Naive B cell (primary cell): ENCODE results near the gene ZC3H6. TPM values are rescaled to one million over a fixed set of nuclear protein-coding genes. Genes with fewer than 3 reads are reported as not detected.

ENCODE experiments used
- ATAC-seq, 2 donors: fragments of 150-1000 bp; cut with Tn5 transposase; 2 replicates each; pipeline ENCODE4 v1.10.0; 2021; ENCODE audit warnings: low read depth in 2 of 2, mild to moderate bottlenecking in 2 of 2, moderate library complexity in 2 of 2
- DNase-seq: peaks from one replicate; pipeline ENCODE4 v3.0.0; 2022
- H3K27ac Mint-ChIP-seq, 6 donors: one replicate each; pipeline ENCODE4 v1.8.0; 2020 to 2022; ENCODE audit warnings: mild to moderate bottlenecking in 6 of 6, mixed read lengths in 6 of 6, moderate library complexity in 5 of 6, inconsistent platforms in 2 of 6
- H3K27me3 Mint-ChIP-seq, 3 donors: one replicate each; pipeline ENCODE4 v1.8.0; 2021 to 2022; ENCODE audit warnings: mixed read lengths in 3 of 3, mild to moderate bottlenecking in 1 of 3
- H3K36me3 Mint-ChIP-seq, 2 donors: one replicate each; pipeline ENCODE4 v1.8.0; 2020 to 2022; ENCODE audit warnings: mixed read lengths in 2 of 2, inconsistent platforms in 1 of 2, mild to moderate bottlenecking in 1 of 2
- H3K4me1 Mint-ChIP-seq, 3 donors: one replicate each; pipeline ENCODE4 v1.8.0; 2020 to 2022; ENCODE audit warnings: mixed read lengths in 3 of 3, inconsistent platforms in 1 of 3, mild to moderate bottlenecking in 1 of 3, moderate library complexity in 1 of 3
- H3K4me3 Mint-ChIP-seq, 8 donors: one replicate each; pipeline ENCODE4 v1.8.0; 2020 to 2022; ENCODE audit warnings: mild to moderate bottlenecking in 8 of 8, mixed read lengths in 8 of 8, moderate library complexity in 8 of 8, inconsistent platforms in 2 of 8
- H3K9me3 Mint-ChIP-seq, 7 donors: one replicate each; pipeline ENCODE4 v1.8.0; 2020 to 2022; ENCODE audit warnings: mixed read lengths in 7 of 7, mild to moderate bottlenecking in 5 of 7, inconsistent platforms in 2 of 7, moderate library complexity in 1 of 7
- polyA plus RNA-seq, 6 donors: library from polyadenylated mRNA; unstranded; fragments of 300-500 nt; fragmentation: Illumina TruSeq; gene quantifications; one replicate each; pipeline ENCODE4 v1.2.3, GENCODE V29; 2021; ENCODE audit warnings: low read depth in 6 of 6

The ZC3H6 gene
- polyA plus RNA-seq = 1 to 10 TPM in 5 of 6 donors, under 1 TPM in 1; 0.24 to 7.6 (median 6.7) TPM

GRCh38 chr2:112275311-112275886, at the start of gene ZC3H6:
Gene ZC3H6 (plus strand): TSS chr2:112275597. CDS start chr2:112275995, 398 bp downstream.
- H3K27me3 Mint-ChIP-seq = no peaks in the 10 kb centered on the region
- H3K9me3 Mint-ChIP-seq = no peaks in the 10 kb centered on the region
- ATAC-seq (peak; percentile 89 to 90), DNase-seq (peak; percentile 100)
- peaks cover 0 to 19% (median 5%) of the 10 kb centered on the region in 3 donors for H3K4me1 Mint-ChIP-seq
- peak within 1 kb of the TSS; percentile 98 to 100 (median 99) for H3K27ac Mint-ChIP-seq
- peak within 1 kb of the TSS; percentile 87 to 100 (median 96) for H3K4me3 Mint-ChIP-seq
- no peaks in the 10 kb centered on the region for H3K36me3 Mint-ChIP-seq

GRCh38 chr2:112229348-112229747, 46.0 kb upstream of the ZC3H6 start:
- Mint-ChIP-seq H3K9me3 (peaks cover 0 to 5% (median 0%) of the 10 kb centered on the region in 7 donors), H3K36me3 (peaks cover 21 to 31% of the 10 kb centered on the region in 2 donors), H3K4me3 (no peak overlapping the region), H3K27ac (peak overlapping the region in 1 of 6 donors; percentile 77), H3K4me1 (no peaks in the 10 kb centered on the region), H3K27me3 (no peaks in the 10 kb centered on the region)
- DNase-seq = no peak
- ATAC-seq = no peak

- no peak overlapping the region for H3K4me3 Mint-ChIP-seq
- H3K36me3 Mint-ChIP-seq = peaks cover 21 to 30% of the 10 kb centered on the region in 2 donors
Measured at GRCh38 chr2:112230371-112230770, 45.0 kb upstream of the ZC3H6 start.

GRCh38 chr2:112239862-112240261, 35.5 kb upstream of the ZC3H6 start:
- Mint-ChIP-seq H3K4me3 (no peak overlapping the region), H3K4me1 (no peaks in the 10 kb centered on the region), H3K9me3 (no peaks in the 10 kb centered on the region), H3K27ac (no peak overlapping the region), H3K27me3 (no peaks in the 10 kb centered on the region), H3K36me3 (peaks cover 0 to 8% of the 10 kb centered on the region in 2 donors)
- DNase-seq (no peak), ATAC-seq (no peak)

More at GRCh38 chr2:112230371-112230770, 45.0 kb upstream of the ZC3H6 start:
- DNase-seq (no peak), ATAC-seq (no peak)
- Mint-ChIP-seq H3K27ac (no peak overlapping the region), H3K4me1 (no peaks in the 10 kb centered on the region), H3K9me3 (peaks cover 0 to 5% (median 0%) of the 10 kb centered on the region in 7 donors), H3K27me3 (no peaks in the 10 kb centered on the region)

GRCh38 chr2:112242384-112242783, 33.0 kb upstream of the ZC3H6 start:
- no peaks in the 10 kb centered on the region for H3K4me1 Mint-ChIP-seq
- no peaks in the 10 kb centered on the region for H3K27me3 Mint-ChIP-seq
- H3K36me3 Mint-ChIP-seq = peaks cover 7 to 14% of the 10 kb centered on the region in 2 donors
- DNase-seq (no peak), ATAC-seq (no peak)
- H3K9me3 Mint-ChIP-seq = no peaks in the 10 kb centered on the region
- H3K4me3 Mint-ChIP-seq = no peak overlapping the region
- no peak overlapping the region for H3K27ac Mint-ChIP-seq

- H3K27ac Mint-ChIP-seq = no peak overlapping the region
- H3K9me3 Mint-ChIP-seq = no peaks in the 10 kb centered on the region
- no peak for ATAC-seq
- DNase-seq = no peak
- H3K4me3 Mint-ChIP-seq = no peak overlapping the region
- H3K36me3 Mint-ChIP-seq = peaks cover 7 to 9% of the 10 kb centered on the region in 2 donors
- H3K27me3 Mint-ChIP-seq = no peaks in the 10 kb centered on the region
- no peaks in the 10 kb centered on the region for H3K4me1 Mint-ChIP-seq
Measured at GRCh38 chr2:112243233-112243632, 32.2 kb upstream of the ZC3H6 start.

- H3K27me3 Mint-ChIP-seq = no peaks in the 10 kb centered on the region
- no peak overlapping the region for H3K4me3 Mint-ChIP-seq
- no peaks in the 10 kb centered on the region for H3K9me3 Mint-ChIP-seq
- H3K36me3 Mint-ChIP-seq = peaks cover 7 to 9% of the 10 kb centered on the region in 2 donors
- ATAC-seq = no peak
- no peak for DNase-seq
- H3K27ac Mint-ChIP-seq = no peak overlapping the region
- no peaks in the 10 kb centered on the region for H3K4me1 Mint-ChIP-seq
Measured at GRCh38 chr2:112244854-112245253, 30.5 kb upstream of the ZC3H6 start.

- no peak for ATAC-seq
- H3K9me3 Mint-ChIP-seq = no peaks in the 10 kb centered on the region
- H3K4me3 Mint-ChIP-seq = no peak overlapping the region
Measured at GRCh38 chr2:112251271-112251670, 24.1 kb upstream of the ZC3H6 start.

GRCh38 chr2:112253261-112253815, 22.1 kb upstream of the ZC3H6 start:
- peak overlapping the region in 5 of 8 donors; percentile 8 to 96 (median 90) for H3K4me3 Mint-ChIP-seq
- DNase-seq (no peak), ATAC-seq (no peak)
- H3K27me3 Mint-ChIP-seq = no peaks in the 10 kb centered on the region
- peaks cover 0 to 11% (median 11%) of the 10 kb centered on the region in 3 donors for H3K4me1 Mint-ChIP-seq
- no peaks in the 10 kb centered on the region for H3K9me3 Mint-ChIP-seq
- H3K27ac Mint-ChIP-seq = peak overlapping the region in 1 of 6 donors; percentile 12
- H3K36me3 Mint-ChIP-seq = no peaks in the 10 kb centered on the region

More at GRCh38 chr2:112251271-112251670, 24.1 kb upstream of the ZC3H6 start:
- peaks cover 0 to 11% (median 11%) of the 10 kb centered on the region in 3 donors for H3K4me1 Mint-ChIP-seq
- no peaks in the 10 kb centered on the region for H3K27me3 Mint-ChIP-seq
- DNase-seq = no peak
- no peak overlapping the region for H3K27ac Mint-ChIP-seq
- H3K36me3 Mint-ChIP-seq = peaks cover 4% of the 10 kb centered on the region in 2 donors

- H3K27ac Mint-ChIP-seq = peak within 1 kb of the TSS; percentile 84 to 98 (median 94)
- peak; percentile 90 to 91 for ATAC-seq
- H3K36me3 Mint-ChIP-seq = no peaks in the 10 kb centered on the region
- H3K27me3 Mint-ChIP-seq = no peaks in the 10 kb centered on the region
- peaks cover 6 to 15% (median 15%) of the 10 kb centered on the region in 3 donors for H3K4me1 Mint-ChIP-seq
- peak within 1 kb of the TSS; percentile 83 to 96 (median 91) for H3K4me3 Mint-ChIP-seq
- DNase-seq = peak; percentile 97
- H3K9me3 Mint-ChIP-seq = no peaks in the 10 kb centered on the region
Measured at GRCh38 chr2:112254466-112255240, 20.7 kb upstream of the ZC3H6 start, which contains the start of gene ZC3H8. Gene ZC3H8 (minus strand): TSS chr2:112255042. CDS start chr2:112254981, 61 bp downstream.

GRCh38 chr2:112255875-112256274, 19.5 kb upstream of the ZC3H6 start:
- DNase-seq = no peak
- peak overlapping the region in 3 of 8 donors; percentile 52 to 92 (median 90) for H3K4me3 Mint-ChIP-seq
- ATAC-seq = no peak
- H3K27me3 Mint-ChIP-seq = no peaks in the 10 kb centered on the region
- H3K9me3 Mint-ChIP-seq = peaks cover 0 to 2% (median 0%) of the 10 kb centered on the region in 7 donors
- no peaks in the 10 kb centered on the region for H3K36me3 Mint-ChIP-seq
- no peak overlapping the region for H3K27ac Mint-ChIP-seq
- peaks cover 10 to 19% (median 15%) of the 10 kb centered on the region in 3 donors for H3K4me1 Mint-ChIP-seq

- Mint-ChIP-seq H3K4me3 (peak overlapping the region in 1 of 8 donors; percentile 92), H3K27ac (no peak overlapping the region), H3K4me1 (peaks cover 10 to 19% (median 15%) of the 10 kb centered on the region in 3 donors), H3K36me3 (no peaks in the 10 kb centered on the region), H3K9me3 (peaks cover 0 to 2% (median 0%) of the 10 kb centered on the region in 7 donors), H3K27me3 (no peaks in the 10 kb centered on the region)
- ATAC-seq (no peak), DNase-seq (no peak)
Measured at GRCh38 chr2:112256654-112257053, 18.7 kb upstream of the ZC3H6 start.

- H3K4me3 Mint-ChIP-seq = no peak overlapping the region
- ATAC-seq (no peak), DNase-seq (no peak)
Measured at GRCh38 chr2:112257575-112257974, 17.8 kb upstream of the ZC3H6 start.

More at GRCh38 chr2:112257575-112257974, 17.8 kb upstream of the ZC3H6 start:
- H3K27ac Mint-ChIP-seq = peak overlapping the region in 1 of 6 donors; percentile 20
- H3K36me3 Mint-ChIP-seq = peaks cover 0 to 1% of the 10 kb centered on the region in 2 donors
- H3K4me1 Mint-ChIP-seq = peaks cover 10 to 19% (median 15%) of the 10 kb centered on the region in 3 donors
- H3K27me3 Mint-ChIP-seq = no peaks in the 10 kb centered on the region
- peaks cover 0 to 6% (median 2%) of the 10 kb centered on the region in 7 donors for H3K9me3 Mint-ChIP-seq
